NCI-H2171 treated with DMSO at 0.1 percent for 48 hours (cell line): ENCODE results near the gene LSMEM2.
"Not testable (repeated sequence)": the region's sequence is repeated elsewhere in the genome, so short reads cannot be mapped to it uniquely, and the experiment has no call there.

Experiments used
- DNase-seq: peaks from one replicate; lab custom pipeline; 2025; lab: John Stamatoyannopoulos, UW

The LSMEM2 gene

GRCh38 chr3:50298836-50299637, 20.1 kb downstream of the LSMEM2 start, which contains the start of the genes HYAL3 and NAA80:
Gene HYAL3 (minus strand): TSS chr3:50299405. CDS start chr3:50295602, 3,803 bp downstream.
Gene NAA80 (minus strand): TSS chr3:50299405. CDS start chr3:50297463, 1,942 bp downstream.
- peak; percentile 93 for DNase-seq

- DNase-seq = no peak
These were observed 20.7 kb downstream of the LSMEM2 start for GRCh38 chr3:50299638-50299928.

GRCh38 chr3:50299929-50300680, 21.2 kb downstream of the LSMEM2 start:
- DNase-seq = peak; percentile 13

- DNase-seq = no peak
These were observed 21.9 kb downstream of the LSMEM2 start for GRCh38 chr3:50300681-50301254.

- no peak for DNase-seq
These were observed 23.5 kb downstream of the LSMEM2 start for GRCh38 chr3:50302095-50303012.

- no peak for DNase-seq
These were observed 24.3 kb downstream of the LSMEM2 start, which contains the start of gene HYAL1 for GRCh38 chr3:50303013-50303815. Gene HYAL1 (minus strand): TSS chr3:50303574. CDS start chr3:50302956, 618 bp downstream.

- DNase-seq = no peak
These were observed 25.7 kb downstream of the LSMEM2 start for GRCh38 chr3:50304601-50305000.

- not testable (repeated sequence) for DNase-seq
These were observed 33.2 kb downstream of the LSMEM2 start for GRCh38 chr3:50312041-50312440.

- DNase-seq = no peak
These were observed 35.5 kb downstream of the LSMEM2 start for GRCh38 chr3:50314342-50314741.

GRCh38 chr3:50314816-50315215, 35.9 kb downstream of the LSMEM2 start:
- no peak for DNase-seq

GRCh38 chr3:50316657-50317242, 37.9 kb downstream of the LSMEM2 start:
- peak; percentile 51 for DNase-seq

- no peak for DNase-seq
These were observed 38.4 kb downstream of the LSMEM2 start for GRCh38 chr3:50317300-50317699.

- DNase-seq = no peak
These were observed 39.3 kb downstream of the LSMEM2 start for GRCh38 chr3:50318163-50318562.

- no peak for DNase-seq
These were observed 39.7 kb downstream of the LSMEM2 start for GRCh38 chr3:50318615-50319014.

- DNase-seq = no peak
These were observed 40.5 kb downstream of the LSMEM2 start for GRCh38 chr3:50319181-50319893.

GRCh38 chr3:50319894-50320625, 41.2 kb downstream of the LSMEM2 start:
- no peak for DNase-seq

GRCh38 chr3:50320853-50321335, 42.0 kb downstream of the LSMEM2 start:
- DNase-seq = peak; percentile 42

- DNase-seq = peak; percentile 78
These were observed 42.6 kb downstream of the LSMEM2 start for GRCh38 chr3:50321336-50322114.
